Brain microvascular endothelial cell (primary cell): ENCODE data around the gene ZNF276.
"Not testable (repeated sequence)": the region's sequence is repeated elsewhere in the genome, so short reads cannot be mapped to it uniquely, and the experiment has no call there.

Experiments used
- DNase-seq: peaks from one replicate; pipeline ENCODE4 v3.0.0-alpha.2; 2020
- H3K27ac ChIP-seq: fragments of 250-450 bp; sonication (Bioruptor Pico); 2 replicates; pipeline ENCODE4 v1.5.1; 2020; ENCODE audit warnings: mild to moderate bottlenecking, moderate library complexity
- H3K27me3 ChIP-seq: fragments of 250-450 bp; sonication (Bioruptor Pico); replicated peaks from 2 replicates; pipeline ENCODE4 v1.5.1; 2020; ENCODE audit warnings: mild to moderate bottlenecking
- H3K36me3 ChIP-seq: fragments of 250-450 bp; sonication (Bioruptor Pico); replicated peaks from 2 replicates; pipeline ENCODE4 v1.5.1; 2020; ENCODE audit warnings: mild to moderate bottlenecking
- H3K4me3 ChIP-seq: 2 replicates; pipeline ENCODE4 v1.5.1; 2011; ENCODE audit warnings: low read depth, mild to moderate bottlenecking, control low read depth, low read length, moderate library complexity
- in situ Hi-C: cut with HindIII; loops from 2 replicates; pipeline ENCODE4 v1.10.0; 2017; ENCODE audit warnings: low sequenced_read_pairs, low pct_ligation_motif_present
- TF ChIP-seq, protein P1 (sequence below): IDR thresholded peaks from 2 replicates; pipeline ENCODE4 v1.5.1; 2011; ENCODE audit warnings: low read depth, mild to moderate bottlenecking, moderate library complexity, low read length, control low read depth, inconsistent platforms; ENCODE audit errors: missing control alignments

The ZNF276 gene

DNA sequence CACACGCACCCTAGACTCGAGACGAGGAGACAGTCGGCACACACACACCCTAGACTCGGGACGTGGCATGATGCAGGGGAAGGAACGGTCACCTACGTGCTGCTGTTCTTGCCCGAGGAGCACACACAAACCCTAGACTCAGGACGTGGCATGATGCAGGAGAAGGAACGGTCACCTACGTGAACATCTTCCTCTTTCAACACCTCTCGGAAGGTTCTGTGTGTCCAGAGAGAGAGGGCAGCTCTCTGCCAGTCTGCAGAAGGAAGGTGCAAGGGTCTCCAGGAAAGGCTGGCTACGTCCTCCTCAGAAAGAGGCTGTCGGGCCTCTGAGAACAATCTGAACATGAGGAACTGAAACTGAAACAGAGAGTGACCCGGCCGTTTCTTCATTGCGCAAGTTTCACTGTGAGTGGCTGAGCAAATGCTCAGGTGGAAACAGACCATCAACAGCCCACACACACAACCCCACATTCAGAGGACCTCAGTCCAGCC lies 43.4 kb downstream of the ZNF276 start:
- DNase-seq = no peak
- no peak overlapping the region for H3K27ac ChIP-seq
- H3K36me3 ChIP-seq = peaks cover 8% of the 10 kb centered on the region
- TF ChIP-seq, protein P1, sequence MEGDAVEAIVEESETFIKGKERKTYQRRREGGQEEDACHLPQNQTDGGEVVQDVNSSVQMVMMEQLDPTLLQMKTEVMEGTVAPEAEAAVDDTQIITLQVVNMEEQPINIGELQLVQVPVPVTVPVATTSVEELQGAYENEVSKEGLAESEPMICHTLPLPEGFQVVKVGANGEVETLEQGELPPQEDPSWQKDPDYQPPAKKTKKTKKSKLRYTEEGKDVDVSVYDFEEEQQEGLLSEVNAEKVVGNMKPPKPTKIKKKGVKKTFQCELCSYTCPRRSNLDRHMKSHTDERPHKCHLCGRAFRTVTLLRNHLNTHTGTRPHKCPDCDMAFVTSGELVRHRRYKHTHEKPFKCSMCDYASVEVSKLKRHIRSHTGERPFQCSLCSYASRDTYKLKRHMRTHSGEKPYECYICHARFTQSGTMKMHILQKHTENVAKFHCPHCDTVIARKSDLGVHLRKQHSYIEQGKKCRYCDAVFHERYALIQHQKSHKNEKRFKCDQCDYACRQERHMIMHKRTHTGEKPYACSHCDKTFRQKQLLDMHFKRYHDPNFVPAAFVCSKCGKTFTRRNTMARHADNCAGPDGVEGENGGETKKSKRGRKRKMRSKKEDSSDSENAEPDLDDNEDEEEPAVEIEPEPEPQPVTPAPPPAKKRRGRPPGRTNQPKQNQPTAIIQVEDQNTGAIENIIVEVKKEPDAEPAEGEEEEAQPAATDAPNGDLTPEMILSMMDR = no peak
- no peak overlapping the region for H3K4me3 ChIP-seq
- in situ Hi-C loops = no loop called here
- H3K27me3 ChIP-seq = no peaks in the 10 kb centered on the region

DNA sequence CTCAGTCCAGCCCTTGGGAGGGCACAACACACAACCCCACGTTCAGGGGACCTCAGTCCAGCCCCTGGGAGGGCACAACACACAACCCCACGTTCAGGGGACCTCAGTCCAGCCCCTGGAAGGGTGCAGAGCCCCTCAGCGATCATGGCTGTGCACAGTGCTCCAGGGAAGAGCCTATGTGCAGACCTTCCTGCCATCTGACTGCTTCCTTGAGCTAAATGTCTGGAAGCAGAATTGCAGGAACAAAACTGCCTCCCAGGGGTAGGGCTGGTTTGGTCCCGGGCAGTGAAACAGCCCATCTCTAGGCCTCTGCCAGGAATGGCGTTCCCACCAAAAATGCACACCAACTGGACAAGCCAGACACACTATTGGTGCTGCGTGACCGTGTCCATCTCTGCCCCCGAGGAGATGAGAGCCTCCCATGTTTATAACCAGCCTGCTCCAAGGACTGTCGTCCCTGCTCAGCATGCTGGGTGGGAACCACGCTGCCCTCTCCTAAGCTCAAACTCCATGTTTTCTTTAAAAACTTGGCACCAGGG lies 44.0 kb downstream of the ZNF276 start:
- Histone ChIP-seq H3K27me3 (no peaks in the 10 kb centered on the region), H3K36me3 (peaks cover 8% of the 10 kb centered on the region), H3K27ac (no peak overlapping the region), H3K4me3 (no peak overlapping the region)
- DNase-seq = no peak
- in situ Hi-C loops = no loop called here
- TF ChIP-seq, protein P1 = no peak

DNA sequence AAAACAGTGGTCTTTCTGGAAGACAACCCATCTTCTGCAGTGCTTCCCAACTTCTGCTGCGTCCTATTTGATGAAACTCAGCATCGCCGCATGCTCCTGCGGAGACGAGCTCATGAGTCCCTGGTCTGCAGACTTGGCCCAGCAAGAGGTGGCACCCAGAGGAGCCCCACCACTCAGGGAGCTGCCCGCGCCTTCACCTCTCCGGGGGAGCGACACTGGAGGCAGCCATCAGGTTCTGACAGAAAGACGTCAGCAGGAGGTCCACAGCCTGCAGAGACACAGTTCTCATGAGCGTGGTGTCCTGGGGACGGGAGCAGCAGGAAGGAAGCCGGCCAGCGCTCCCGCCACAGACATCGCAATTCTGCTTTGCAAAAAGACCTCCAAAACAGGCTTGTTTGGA lies 49.0 kb downstream of the ZNF276 start:
- TF ChIP-seq, protein P1 = no peak
- H3K4me3 ChIP-seq = no peak overlapping the region
- in situ Hi-C loops = no loop called here
- DNase-seq = no peak
- H3K36me3 ChIP-seq = no peaks in the 10 kb centered on the region
- no peaks in the 10 kb centered on the region for H3K27me3 ChIP-seq
- no peak overlapping the region for H3K27ac ChIP-seq

DNA sequence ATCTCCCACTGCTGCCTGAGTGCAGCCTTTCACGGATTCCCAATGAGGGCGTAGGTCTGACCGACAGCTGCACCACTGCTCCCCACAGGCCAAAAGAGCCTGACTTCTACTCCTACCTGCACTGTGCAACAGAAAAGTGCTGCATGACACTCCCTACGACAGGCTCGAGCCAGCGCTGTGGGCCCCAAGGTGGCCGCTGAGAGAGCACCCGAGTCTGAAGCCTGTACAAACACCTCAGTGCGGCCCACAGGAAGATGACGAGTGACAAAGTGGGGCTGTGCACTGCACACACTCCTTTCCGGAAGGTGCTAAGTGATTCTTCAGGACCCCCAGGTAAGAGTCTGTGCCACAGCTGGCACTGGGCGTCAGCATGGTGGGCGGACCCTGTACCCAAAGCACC lies 53.9 kb downstream of the ZNF276 start:
- Histone ChIP-seq H3K4me3 (no peak overlapping the region), H3K36me3 (peaks cover 3% of the 10 kb centered on the region), H3K27me3 (no peaks in the 10 kb centered on the region), H3K27ac (no peak overlapping the region)
- in situ Hi-C loops = no loop called here
- TF ChIP-seq, protein P1 = no peak
- no peak for DNase-seq

DNA sequence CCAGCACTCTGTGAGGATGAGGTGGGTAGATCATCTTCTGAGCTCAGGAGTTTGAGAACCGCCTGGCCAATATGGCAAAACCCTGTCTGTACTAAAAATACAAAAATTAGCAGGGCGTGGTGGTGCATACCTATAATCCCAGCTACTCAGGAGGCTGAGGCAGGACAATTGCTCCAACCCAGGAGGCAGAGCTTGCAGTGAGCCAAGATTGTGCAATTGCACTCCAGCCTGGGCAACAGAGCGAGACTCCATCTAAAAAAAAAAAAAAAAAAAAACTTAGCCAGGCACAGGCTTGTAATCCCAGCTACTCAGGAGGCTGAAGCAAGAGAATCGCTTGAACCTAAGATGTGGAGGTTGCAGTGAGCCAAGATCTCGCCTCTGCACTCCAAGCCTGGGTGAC lies 56.9 kb downstream of the ZNF276 start:
- H3K27me3 ChIP-seq, DNase-seq, H3K4me3 ChIP-seq, H3K36me3 ChIP-seq, H3K27ac ChIP-seq, in situ Hi-C loops: not testable (repeated sequence)

DNA sequence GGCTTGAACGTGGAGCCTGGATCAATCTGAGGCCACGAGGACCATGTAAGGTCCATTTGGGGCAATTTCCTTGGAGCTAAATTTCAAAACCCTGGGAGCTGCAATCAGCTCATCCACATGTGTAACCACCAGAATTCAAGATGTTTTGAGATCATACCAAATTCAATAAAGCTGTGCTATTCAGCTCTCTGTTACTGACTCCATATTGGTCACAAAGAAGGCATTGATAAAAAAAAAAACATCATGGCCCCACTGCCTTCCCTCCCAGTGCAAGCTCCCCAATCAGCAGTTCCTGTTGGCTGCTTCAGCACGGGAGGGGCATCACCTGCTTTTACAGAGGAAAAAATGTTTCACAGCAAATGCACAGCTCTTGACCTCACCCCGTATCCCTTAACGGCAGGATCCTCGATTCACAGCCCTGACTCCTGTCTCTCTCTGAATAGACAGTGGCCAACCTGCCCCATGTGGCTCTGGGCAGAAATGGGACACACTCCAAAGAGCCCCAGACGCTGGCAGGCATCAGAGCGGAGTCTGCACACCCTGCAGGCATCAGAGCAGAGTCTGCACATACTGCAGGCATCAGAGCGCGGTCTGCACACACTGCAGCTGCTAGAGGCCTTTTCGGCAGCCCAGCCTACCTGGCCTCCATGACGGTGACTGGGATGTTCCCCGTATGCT lies 58.0 kb downstream of the ZNF276 start:
- DNase-seq = no peak
- H3K27me3 ChIP-seq = no peaks in the 10 kb centered on the region
- H3K4me3 ChIP-seq = no peak overlapping the region
- H3K36me3 ChIP-seq = peaks cover 3% of the 10 kb centered on the region
- in situ Hi-C loops = no loop called here
- TF ChIP-seq, protein P1 = no peak
- no peak overlapping the region for H3K27ac ChIP-seq
